DMS53 treated with DMSO at 0.1 percent for 48 hours (cell line): ENCODE data around the gene MC4R.

Source experiments
- DNase-seq: peaks from one replicate; lab custom pipeline; 2025; ENCODE audit not compliant: unreplicated experiment; lab: John Stamatoyannopoulos, UW

Gene MC4R

GRCh38 chr18:60329131-60329530, 43.4 kb downstream of the MC4R start:
- no peak for DNase-seq

- DNase-seq = no peak
Measured at GRCh38 chr18:60327880-60328279, 44.7 kb downstream of the MC4R start.

GRCh38 chr18:60322591-60322990, 50.0 kb downstream of the MC4R start:
- no peak for DNase-seq
